OCI-LY1 (cell line): ENCODE measurements around the gene CEACAM19.

Source experiments
- CTCF ChIP-seq: fragments of 200-600 bp; sonication (generic), shearing (Covaris generic); IDR thresholded peaks from 2 replicates; pipeline ENCODE4 v1.5.1; 2017; ENCODE audit warnings: mild to moderate bottlenecking, antibody characterized with exemption, low read length, moderate library complexity, mixed read lengths
- EZH2 ChIP-seq: fragments of 200-600 bp; sonication (generic), shearing (Covaris generic); IDR thresholded peaks from 2 replicates; pipeline ENCODE4 v1.8.0; 2017; ENCODE audit warnings: borderline replicate concordance, mixed run types, mild to moderate bottlenecking, antibody characterized with exemption, low read length, moderate library complexity, mixed read lengths

GRCh38 chr19:44680536-44680935, 9.3 kb downstream of the CEACAM19 start:
- TF ChIP-seq EZH2 (no peak), CTCF (no peak)
